ENCODE measurements around the gene NFASC. TPM values are rescaled to one million over a fixed set of nuclear protein-coding genes. Genes with fewer than 3 reads are reported as not detected.
A peak's percentile ranks its signal among the peaks of the same experiment; 100 is the strongest.

Gene NFASC
- total RNA-seq, 1 experiment from 2014 or later, result 20.1 TPM

DNA sequence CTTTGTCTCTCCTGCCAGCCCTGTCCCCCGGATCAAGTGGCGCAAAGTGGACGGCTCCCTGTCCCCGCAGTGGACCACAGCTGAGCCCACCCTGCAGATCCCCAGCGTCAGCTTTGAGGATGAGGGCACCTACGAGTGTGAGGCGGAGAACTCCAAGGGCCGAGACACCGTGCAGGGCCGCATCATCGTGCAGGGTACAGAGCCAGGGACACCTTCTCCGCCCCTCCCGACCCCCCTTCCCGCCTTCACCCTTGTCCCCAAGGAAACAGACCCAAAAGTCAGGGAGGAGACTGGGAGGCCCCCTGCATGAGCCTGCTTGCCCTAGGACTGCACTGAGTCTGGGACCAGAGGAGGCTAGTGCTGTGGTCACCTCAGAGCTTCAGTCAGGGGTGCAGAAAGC is 190.6 kb downstream of the NFASC start:
- Mint-ChIP-seq H3K4me1 (peaks cover 9% of the 10 kb centered on the region; the same call in 1 of the 2 replicates), H3K9me3 (no peaks in the 10 kb centered on the region), H3K4me3 (no peak overlapping the region), H3K27me3 (ENCODE audit: low read depth) (no peaks in the 10 kb centered on the region), H3K36me3 (no peaks in the 10 kb centered on the region), H3K27ac (no peak overlapping the region)
- ChIA-PET POLR2A (interaction anchor here (1.1 to 1.2 kb wide), 3 partner anchors 70 to 166 kb away, joined by 3 to 8 read pairs (median 4); partner anchors contain the start of gene TMCC2), CTCF (interaction anchor here (0.6 to 4.7 kb wide), 110 partner anchors 9 to 663 kb away, joined by 3 to 648 read pairs (median 5); partner anchors contain the start of genes CNTN2, NUAK2, RBBP5 and TMCC2)
- no peak for TF ChIP-seq ARID4B (CRISPR knock-in tag; IDR thresholded peaks at IDR 0.05; ENCODE audit: borderline replicate concordance)
- TF ChIP-seq, protein P1, sequence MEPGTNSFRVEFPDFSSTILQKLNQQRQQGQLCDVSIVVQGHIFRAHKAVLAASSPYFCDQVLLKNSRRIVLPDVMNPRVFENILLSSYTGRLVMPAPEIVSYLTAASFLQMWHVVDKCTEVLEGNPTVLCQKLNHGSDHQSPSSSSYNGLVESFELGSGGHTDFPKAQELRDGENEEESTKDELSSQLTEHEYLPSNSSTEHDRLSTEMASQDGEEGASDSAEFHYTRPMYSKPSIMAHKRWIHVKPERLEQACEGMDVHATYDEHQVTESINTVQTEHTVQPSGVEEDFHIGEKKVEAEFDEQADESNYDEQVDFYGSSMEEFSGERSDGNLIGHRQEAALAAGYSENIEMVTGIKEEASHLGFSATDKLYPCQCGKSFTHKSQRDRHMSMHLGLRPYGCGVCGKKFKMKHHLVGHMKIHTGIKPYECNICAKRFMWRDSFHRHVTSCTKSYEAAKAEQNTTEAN (CRISPR knock-in tag; IDR thresholded peaks at IDR 0.05), result peak; percentile 43; the same call in 1 of the 2 replicates
- peak; percentile 27 for ATAC-seq
- no peak for DNase-seq (ENCODE audit: low spot score)

GRCh38 chr1:205061665-205062069 is 191.0 kb downstream of the NFASC start:
- H3K4me1 Mint-ChIP-seq, result peaks cover 9% of the 10 kb centered on the region; the same call in 1 of the 2 replicates
- TF ChIP-seq HMGA2 (CRISPR knock-in tag; IDR thresholded peaks at IDR 0.05), result no peak
- TF ChIP-seq, protein P2, sequence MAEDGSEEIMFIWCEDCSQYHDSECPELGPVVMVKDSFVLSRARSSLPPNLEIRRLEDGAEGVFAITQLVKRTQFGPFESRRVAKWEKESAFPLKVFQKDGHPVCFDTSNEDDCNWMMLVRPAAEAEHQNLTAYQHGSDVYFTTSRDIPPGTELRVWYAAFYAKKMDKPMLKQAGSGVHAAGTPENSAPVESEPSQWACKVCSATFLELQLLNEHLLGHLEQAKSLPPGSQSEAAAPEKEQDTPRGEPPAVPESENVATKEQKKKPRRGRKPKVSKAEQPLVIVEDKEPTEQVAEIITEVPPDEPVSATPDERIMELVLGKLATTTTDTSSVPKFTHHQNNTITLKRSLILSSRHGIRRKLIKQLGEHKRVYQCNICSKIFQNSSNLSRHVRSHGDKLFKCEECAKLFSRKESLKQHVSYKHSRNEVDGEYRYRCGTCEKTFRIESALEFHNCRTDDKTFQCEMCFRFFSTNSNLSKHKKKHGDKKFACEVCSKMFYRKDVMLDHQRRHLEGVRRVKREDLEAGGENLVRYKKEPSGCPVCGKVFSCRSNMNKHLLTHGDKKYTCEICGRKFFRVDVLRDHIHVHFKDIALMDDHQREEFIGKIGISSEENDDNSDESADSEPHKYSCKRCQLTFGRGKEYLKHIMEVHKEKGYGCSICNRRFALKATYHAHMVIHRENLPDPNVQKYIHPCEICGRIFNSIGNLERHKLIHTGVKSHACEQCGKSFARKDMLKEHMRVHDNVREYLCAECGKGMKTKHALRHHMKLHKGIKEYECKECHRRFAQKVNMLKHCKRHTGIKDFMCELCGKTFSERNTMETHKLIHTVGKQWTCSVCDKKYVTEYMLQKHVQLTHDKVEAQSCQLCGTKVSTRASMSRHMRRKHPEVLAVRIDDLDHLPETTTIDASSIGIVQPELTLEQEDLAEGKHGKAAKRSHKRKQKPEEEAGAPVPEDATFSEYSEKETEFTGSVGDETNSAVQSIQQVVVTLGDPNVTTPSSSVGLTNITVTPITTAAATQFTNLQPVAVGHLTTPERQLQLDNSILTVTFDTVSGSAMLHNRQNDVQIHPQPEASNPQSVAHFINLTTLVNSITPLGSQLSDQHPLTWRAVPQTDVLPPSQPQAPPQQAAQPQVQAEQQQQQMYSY (CRISPR knock-in tag; IDR thresholded peaks at IDR 0.05), result peak; percentile 86
- TF ChIP-seq ZNF219 (CRISPR knock-in tag; IDR thresholded peaks at IDR 0.05; ENCODE audit: borderline replicate concordance), result no peak
- peak; percentile 84 for TF ChIP-seq CTCF (IDR thresholded peaks at IDR 0.05)
- H3K9me3 Mint-ChIP-seq, result no peaks in the 10 kb centered on the region
- H3K4me3 Mint-ChIP-seq, result no peak overlapping the region
- H3K27ac Mint-ChIP-seq, result no peak overlapping the region
- H3K36me3 Mint-ChIP-seq, result no peaks in the 10 kb centered on the region
- POLR2A ChIA-PET, result interaction anchor here (0.7 to 1.2 kb wide), 5 partner anchors 70 to 239 kb away, joined by 3 to 8 read pairs (median 4); partner anchors contain the start of gene TMCC2
- no peaks in the 10 kb centered on the region for H3K27me3 Mint-ChIP-seq (ENCODE audit: low read depth)
- peak; percentile 96 for DNase-seq (ENCODE audit: low spot score)
- CTCF ChIA-PET, result interaction anchor here (0.6 to 4.7 kb wide), 120 partner anchors 8 to 663 kb away, joined by 3 to 648 read pairs (median 5); partner anchors contain the start of genes CNTN2, NUAK2, RBBP5 and TMCC2
- ATAC-seq, result peak; percentile 85

- H3K4me1 Mint-ChIP-seq, result peaks cover 9% of the 10 kb centered on the region; the same call in 1 of the 2 replicates
- DNase-seq (ENCODE audit: low spot score) (no peak), ATAC-seq (no peak)
- no peak overlapping the region for H3K27ac Mint-ChIP-seq
- no peak overlapping the region for H3K4me3 Mint-ChIP-seq
- H3K27me3 Mint-ChIP-seq (ENCODE audit: low read depth), result no peaks in the 10 kb centered on the region
- no peaks in the 10 kb centered on the region for H3K9me3 Mint-ChIP-seq
- POLR2A ChIA-PET, result interaction anchor here (0.8 kb wide), 1 partner anchor 238 kb away, joined by 3 read pairs; no protein-coding TSS in a partner anchor
- CTCF ChIA-PET, result interaction anchor here (0.8 to 4.7 kb wide), 45 partner anchors 10 to 496 kb away, joined by 3 to 648 read pairs (median 12); partner anchors contain the start of genes CNTN2 and TMCC2
- H3K36me3 Mint-ChIP-seq, result no peaks in the 10 kb centered on the region
- TF ChIP-seq SMAD4 (CRISPR knock-in tag; IDR thresholded peaks at IDR 0.05) (no peak), MXD4 (CRISPR knock-in tag; IDR thresholded peaks at IDR 0.05; ENCODE audit: borderline replicate concordance) (no peak), HMGA2 (CRISPR knock-in tag; IDR thresholded peaks at IDR 0.05) (no peak), CTCF (IDR thresholded peaks at IDR 0.05) (no peak), NFE2L1 (CRISPR knock-in tag; IDR thresholded peaks at IDR 0.05) (no peak), CREB1 (CRISPR knock-in tag; IDR thresholded peaks at IDR 0.05) (no peak), SMAD3 (CRISPR knock-in tag; IDR thresholded peaks at IDR 0.05; ENCODE audit: borderline replicate concordance) (no peak), SOX15 (CRISPR knock-in tag; IDR thresholded peaks at IDR 0.05) (no peak)
- TF ChIP-seq, protein P1 (CRISPR knock-in tag; IDR thresholded peaks at IDR 0.05), result no peak
- TF ChIP-seq, protein P3, sequence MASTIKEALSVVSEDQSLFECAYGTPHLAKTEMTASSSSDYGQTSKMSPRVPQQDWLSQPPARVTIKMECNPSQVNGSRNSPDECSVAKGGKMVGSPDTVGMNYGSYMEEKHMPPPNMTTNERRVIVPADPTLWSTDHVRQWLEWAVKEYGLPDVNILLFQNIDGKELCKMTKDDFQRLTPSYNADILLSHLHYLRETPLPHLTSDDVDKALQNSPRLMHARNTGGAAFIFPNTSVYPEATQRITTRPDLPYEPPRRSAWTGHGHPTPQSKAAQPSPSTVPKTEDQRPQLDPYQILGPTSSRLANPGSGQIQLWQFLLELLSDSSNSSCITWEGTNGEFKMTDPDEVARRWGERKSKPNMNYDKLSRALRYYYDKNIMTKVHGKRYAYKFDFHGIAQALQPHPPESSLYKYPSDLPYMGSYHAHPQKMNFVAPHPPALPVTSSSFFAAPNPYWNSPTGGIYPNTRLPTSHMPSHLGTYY (CRISPR knock-in tag; IDR thresholded peaks at IDR 0.05), result no peak
Measured at GRCh38 chr1:205062319-205062718, 191.7 kb downstream of the NFASC start.

All from WTC11 (cell line).